H9 (cell line): ENCODE measurements around the gene PHYHIPL. TPM values are rescaled to one million over a fixed set of nuclear protein-coding genes. Genes with fewer than 3 reads are reported as not detected.

Experiments used
- DNase-seq: peaks from one replicate; pipeline ENCODE4 v3.0.0-alpha.2; 2017
- H2AFZ ChIP-seq: one replicate; pipeline ENCODE4 v1.6.1; 2013; ENCODE audit warnings: mild to moderate bottlenecking, low read length, control low read depth, moderate library complexity
- H2AK5ac ChIP-seq: 2 replicates; pipeline ENCODE4 v1.6.1; 2013; ENCODE audit warnings: low read length, control low read depth, mixed read lengths; ENCODE audit not compliant: insufficient read length
- H2BK120ac ChIP-seq: one replicate; pipeline ENCODE4 v1.6.1; 2013; ENCODE audit warnings: low read depth, mild to moderate bottlenecking, low read length, control low read depth, inconsistent platforms; ENCODE audit not compliant: poor library complexity, severe bottlenecking
- H2BK12ac ChIP-seq: 2 replicates; pipeline ENCODE4 v1.6.1; 2013; ENCODE audit warnings: low read length, control low read depth, mixed read lengths, low read depth; ENCODE audit not compliant: insufficient read length
- H2BK15ac ChIP-seq: 2 replicates; pipeline ENCODE4 v1.6.1; 2013; ENCODE audit warnings: low read depth, low read length, control low read depth
- H2BK20ac ChIP-seq: one replicate; pipeline ENCODE4 v1.6.1; 2013; ENCODE audit warnings: low read depth, mild to moderate bottlenecking, low read length, control low read depth, inconsistent platforms; ENCODE audit not compliant: poor library complexity, severe bottlenecking
- H2BK5ac ChIP-seq: 2 replicates; pipeline ENCODE4 v1.6.1; 2013; ENCODE audit warnings: low read length, control low read depth, mixed read lengths; ENCODE audit not compliant: insufficient read length
- H3K14ac ChIP-seq: 2 replicates; pipeline ENCODE4 v1.6.1; 2013; ENCODE audit warnings: low read length, control low read depth; ENCODE audit not compliant: insufficient read depth
- H3K18ac ChIP-seq: 2 replicates; pipeline ENCODE4 v1.6.1; 2013; ENCODE audit warnings: low read depth, mild to moderate bottlenecking, mixed read lengths, low read length, control low read depth; ENCODE audit not compliant: insufficient read length
- H3K23ac ChIP-seq: 2 replicates; pipeline ENCODE4 v1.6.1; 2013; ENCODE audit warnings: low read length, control low read depth, mixed read lengths, low read depth; ENCODE audit not compliant: insufficient read length
- H3K23me2 ChIP-seq: 2 replicates; pipeline ENCODE4 v1.6.1; 2013; ENCODE audit warnings: low read depth, mild to moderate bottlenecking, mixed read lengths, low read length, control low read depth; ENCODE audit not compliant: insufficient read length, poor library complexity, severe bottlenecking
- H3K27ac ChIP-seq: 2 replicates; pipeline ENCODE4 v1.5.1; 2013; ENCODE audit warnings: low read length, control low read depth, mixed read lengths, low read depth; ENCODE audit not compliant: insufficient read length
- H3K27me3 ChIP-seq: 2 replicates; pipeline ENCODE4 v1.6.1; 2013; ENCODE audit warnings: low read length, control low read depth, inconsistent platforms; ENCODE audit not compliant: insufficient read depth
- H3K4ac ChIP-seq: 2 replicates; pipeline ENCODE4 v1.6.1; 2013; ENCODE audit warnings: low read depth, mild to moderate bottlenecking, control low read depth, inconsistent platforms, low read length, moderate library complexity
- H3K4me1 ChIP-seq: 2 replicates; pipeline ENCODE4 v1.6.1; 2013; ENCODE audit warnings: low read length, control low read depth, inconsistent platforms; ENCODE audit not compliant: insufficient read depth
- H3K4me2 ChIP-seq: 2 replicates; pipeline ENCODE4 v1.6.1; 2013; ENCODE audit warnings: low read length, control low read depth, mixed read lengths; ENCODE audit not compliant: insufficient read length, insufficient read depth
- H3K56ac ChIP-seq: 2 replicates; pipeline ENCODE4 v1.6.1; 2013; ENCODE audit warnings: low read depth, mild to moderate bottlenecking, mixed read lengths, low read length, control low read depth; ENCODE audit not compliant: insufficient read length
- H3K79me1 ChIP-seq: 2 replicates; pipeline ENCODE4 v1.6.1; 2013; ENCODE audit warnings: low read depth, mild to moderate bottlenecking, moderate library complexity, low read length, control low read depth, inconsistent platforms; ENCODE audit not compliant: insufficient read depth, poor library complexity, severe bottlenecking
- H3K79me2 ChIP-seq: 2 replicates; pipeline ENCODE4 v1.6.1; 2013; ENCODE audit warnings: low read length, control low read depth, inconsistent platforms; ENCODE audit not compliant: insufficient read depth
- H3K9ac ChIP-seq: 2 replicates; pipeline ENCODE4 v1.6.1; 2013; ENCODE audit warnings: low read length, control low read depth, mixed read lengths; ENCODE audit not compliant: insufficient read length; ENCODE audit errors: extremely low read depth
- H3K9me3 ChIP-seq: one replicate; pipeline ENCODE4 v1.6.1; 2013; ENCODE audit warnings: low read depth, low read length, inconsistent platforms; ENCODE audit not compliant: control insufficient read depth
- H3T11ph ChIP-seq: one replicate; pipeline ENCODE4 v1.6.1; 2013; ENCODE audit warnings: mild to moderate bottlenecking, low read length, control low read depth, inconsistent platforms
- H4K20me1 ChIP-seq: one replicate; pipeline ENCODE4 v1.6.1; 2013; ENCODE audit not compliant: control insufficient read depth, insufficient read length, insufficient read depth
- H4K5ac ChIP-seq: 2 replicates; pipeline ENCODE4 v1.6.1; 2013; ENCODE audit warnings: low read depth, mild to moderate bottlenecking, mixed read lengths, low read length, control low read depth; ENCODE audit not compliant: insufficient read length
- H4K8ac ChIP-seq: replicated peaks from 2 replicates; pipeline ENCODE4 v1.6.1; 2013; ENCODE audit warnings: low read length, control low read depth, mixed read lengths, low read depth; ENCODE audit not compliant: insufficient read length
- H4K91ac ChIP-seq: 2 replicates; pipeline ENCODE4 v1.6.1; 2013; ENCODE audit warnings: low read depth, mild to moderate bottlenecking, moderate library complexity, mixed read lengths, low read length, control low read depth; ENCODE audit not compliant: insufficient read length
- H3K27ac Mint-ChIP-seq, 3 experiments: 2 replicates in 2 of 3; 3 replicates in 1 of 3; pipeline ENCODE4 v1.8.0; 2020 to 2021; ENCODE audit warnings: mixed read lengths in 3 of 3, mild to moderate bottlenecking in 1 of 3, moderate library complexity in 1 of 3
- H3K27me3 Mint-ChIP-seq: 2 replicates; pipeline ENCODE4 v1.8.0; 2021; ENCODE audit warnings: low read depth, mild to moderate bottlenecking, moderate library complexity, mixed read lengths
- H3K36me3 Mint-ChIP-seq, 3 experiments: 2 replicates in 2 of 3; 3 replicates in 1 of 3; pipeline ENCODE4 v1.8.0; 2020 to 2021; ENCODE audit warnings: low read depth in 3 of 3, mixed read lengths in 3 of 3; ENCODE audit not compliant: insufficient read depth in 1 of 3
- H3K4me1 Mint-ChIP-seq, 2 experiments: 2 replicates each; pipeline ENCODE4 v1.8.0; 2020; ENCODE audit warnings: mixed read lengths in 2 of 2
- H3K4me3 Mint-ChIP-seq, 2 experiments: 2 replicates in 1 of 2; 3 replicates in 1 of 2; pipeline ENCODE4 v1.8.0; 2020 to 2021; ENCODE audit warnings: mild to moderate bottlenecking in 2 of 2, mixed read lengths in 2 of 2, moderate library complexity in 1 of 2
- H3K9me3 Mint-ChIP-seq, 2 experiments: 2 replicates in 1 of 2; 3 replicates in 1 of 2; pipeline ENCODE4 v1.8.0; 2020; ENCODE audit warnings: mild to moderate bottlenecking in 2 of 2, mixed read lengths in 2 of 2, moderate library complexity in 1 of 2
- CTCF ChIP-seq: fragments of 200-600 bp; sonication (generic); conservative IDR thresholded peaks from 3 replicates; pipeline ENCODE4 v1.8.0; 2021; ENCODE audit warnings: antibody characterized with exemption, mild to moderate bottlenecking
- WGBS: extraction: QIAGEN DNeasy Blood & Tissue Kit; methylation state at CpG from one replicate; pipeline ENCODE4 v1.1.7; 2013; ENCODE audit warnings: missing lambda C conversion rate, low lambda C conversion rate, mixed read lengths; ENCODE audit not compliant: insufficient read length; ENCODE audit errors: extremely low coverage; 5-methylcytosine and 5-hydroxymethylcytosine counted together
- total RNA-seq: library from RNA; stranded (reverse); gene quantifications from 2 replicates; pipeline ENCODE4 v1.2.1, GENCODE V29; 2021

The PHYHIPL gene
- total RNA-seq, 1 experiment from 2014 or later: 0.44 TPM

DNA sequence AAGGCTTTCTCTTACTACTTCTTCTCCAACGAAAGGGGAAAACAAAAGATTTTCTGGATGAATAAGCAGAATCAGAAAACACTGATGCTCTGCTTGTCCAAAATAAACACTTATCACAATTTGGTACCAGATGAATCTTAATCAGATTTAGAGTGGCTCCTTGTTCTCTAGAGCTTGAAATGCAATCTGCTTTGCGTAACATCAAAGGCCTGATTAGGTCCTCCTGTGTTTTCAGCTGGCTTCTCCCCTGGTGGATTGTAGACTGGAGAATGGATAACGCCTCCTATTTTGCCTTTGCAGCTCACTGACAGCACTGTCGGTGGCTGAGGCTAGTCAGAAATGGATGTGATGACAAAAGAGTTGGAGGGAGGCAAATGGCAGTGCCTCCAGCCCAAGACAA, 94.7 kb downstream of the PHYHIPL start:
- no peak overlapping the region for H3K23ac ChIP-seq
- H4K5ac ChIP-seq: no peak overlapping the region
- no peaks in the 10 kb centered on the region for H3K79me2 ChIP-seq
- no peaks in the 10 kb centered on the region for H3K79me1 ChIP-seq
- Mint-ChIP-seq H3K4me3 (no peak overlapping the region), H3K27ac (no peak overlapping the region), H3K9me3 (no peaks in the 10 kb centered on the region), H3K27me3 (peaks cover 2% of the 10 kb centered on the region), H3K36me3 (no peaks in the 10 kb centered on the region), H3K4me1 (no peaks in the 10 kb centered on the region)
- H2BK12ac ChIP-seq: no peak overlapping the region
- H3K9me3 ChIP-seq: no peaks in the 10 kb centered on the region
- no peak overlapping the region for H3T11ph ChIP-seq
- H2BK20ac ChIP-seq: no peak overlapping the region
- no peak overlapping the region for H3K4ac ChIP-seq
- no peak overlapping the region for H3K14ac ChIP-seq
- H2AFZ ChIP-seq: no peak overlapping the region
- H3K23me2 ChIP-seq: no peaks in the 10 kb centered on the region
- WGBS: no CpG with 5 or more reads among the region's 4 CpGs
- no peaks in the 10 kb centered on the region for H3K27me3 ChIP-seq
- no peak overlapping the region for H2BK5ac ChIP-seq
- no peak overlapping the region for H2BK15ac ChIP-seq
- no peak overlapping the region for H4K91ac ChIP-seq
- H3K56ac ChIP-seq: no peak overlapping the region
- TF ChIP-seq CTCF: no peak
- H2BK120ac ChIP-seq: no peak overlapping the region
- no peak overlapping the region for H3K4me2 ChIP-seq
- no peak for DNase-seq
- no peak overlapping the region for H3K9ac ChIP-seq
- no peak overlapping the region for H3K18ac ChIP-seq
- no peaks in the 10 kb centered on the region for H4K20me1 ChIP-seq
- H3K4me1 ChIP-seq: no peaks in the 10 kb centered on the region
- no peak overlapping the region for H3K27ac ChIP-seq
- no peak overlapping the region for H4K8ac ChIP-seq
- no peak overlapping the region for H2AK5ac ChIP-seq
